Heart left ventricle (tissue), 16 donors: Measurements from ENCODE around the gene RPL29. TPM values are rescaled to one million over a fixed set of nuclear protein-coding genes. Genes with fewer than 3 reads are reported as not detected.

Experiments
- ATAC-seq, 4 donors: fragments of 200-7000 bp; cut with Tn5 transposase; one replicate each; pipeline ENCODE4 v1.9.1; 2020 to 2022; ENCODE audit warnings: moderate library complexity in 4 of 4, mild to moderate bottlenecking in 3 of 4, moderate number of reproducible peaks in 1 of 4
- DNase-seq, 5 donors: peaks; one replicate each; pipeline ENCODE4 v3.0.0-alpha.2; 2020
- H3K27ac ChIP-seq, 12 donors: fragments of 200-600 bp; sonication (generic) in 4 of 12; one replicate each; pipeline versions ENCODE4 v1.5.0 to v1.8.0; 2016 to 2022; ENCODE audit warnings: mild to moderate bottlenecking in 2 of 12
- H3K27me3 ChIP-seq, 9 donors: fragments of 200-600 bp; sonication (generic) in 2 of 9; one replicate each; pipeline versions ENCODE4 v1.5.1 to v1.8.0; 2016 to 2022; ENCODE audit warnings: mild to moderate bottlenecking in 3 of 9
- H3K36me3 ChIP-seq, 9 donors: fragments of 200-600 bp; sonication (generic) in 2 of 9; one replicate each; pipeline versions ENCODE4 v1.5.0 to v1.8.0; 2018 to 2022; ENCODE audit warnings: mild to moderate bottlenecking in 2 of 9
- H3K4me1 ChIP-seq, 12 donors: fragments of 200-600 bp; sonication (generic) in 4 of 12; one replicate each; pipeline versions ENCODE4 v1.5.0 to v1.8.0; 2016 to 2022; ENCODE audit warnings: mild to moderate bottlenecking in 3 of 12
- H3K4me3 ChIP-seq, 12 donors: fragments of 200-600 bp; sonication (generic) in 4 of 12; one replicate each; pipeline versions ENCODE4 v1.5.0 to v1.8.0; 2017 to 2022; ENCODE audit warnings: mild to moderate bottlenecking in 9 of 12, moderate library complexity in 4 of 12
- H3K9me3 ChIP-seq, 12 donors: fragments of 200-600 bp; sonication (generic) in 4 of 12; one replicate each; pipeline versions ENCODE4 v1.5.0 to v1.8.0; 2016 to 2022; ENCODE audit warnings: mild to moderate bottlenecking in 1 of 12
- CTCF ChIP-seq, 12 donors: fragments of 200-600 bp; sonication (generic) in 4 of 12; IDR thresholded peaks; one replicate each; pipeline versions ENCODE4 v1.5.0 to v1.8.0; 2018 to 2022; ENCODE audit warnings: antibody characterized with exemption in 12 of 12, mild to moderate bottlenecking in 5 of 12
- POLR2A ChIP-seq, 2 donors: fragments of 450-650 bp; IDR thresholded peaks; one replicate each; pipeline ENCODE4 v1.6.1; 2017; ENCODE audit warnings: antibody characterized with exemption in 2 of 2, mild to moderate bottlenecking in 2 of 2, moderate library complexity in 2 of 2
- WGBS, 4 donors: extraction: QIAGEN DNeasy Blood & Tissue Kit in 2 of 4; methylation state at CpG; one replicate each; pipeline versions ENCODE4 v1.1.5 to v1.1.7; 2013 to 2018; 5-methylcytosine and 5-hydroxymethylcytosine counted together
- intact Hi-C, 10 donors: fragments of 100-400 bp; cut with DNase I; formaldehyde crosslinking; loops; one replicate each; pipeline versions ENCODE4 v1.11.1 to v1.14.2; 2022
- polyA plus RNA-seq, 2 donors: library from polyadenylated mRNA; stranded (reverse); fragments of 200-250 nt; gene quantifications; one replicate each; pipeline ENCODE4 v1.2.3, GENCODE V29; 2013
- total RNA-seq, 9 donors: library from RNA; depleted of rRNA in 2 of 9; stranded (reverse); fragments of >200 nt in 2 of 9; fragmentation: NEBNext Ultra II Directional in 3 of 9; extraction: Animal tissue kit (Norgen Biotek cat#: 25700) in 3 of 9; gene quantifications; one replicate each; pipeline versions ENCODE4 v1.1.0 to v1.2.4, GENCODE V29; 2016 to 2023
- donor health status: ischemic (EF 13 %, LVEDD 7.1; RV severe dilation, severe dysfunction).
- donor health status: healthy with polysubstance abuse.
- donor health status: DM: no; HTN: yes; CAD: no.
- donor health status: DM: no; HTN: no; CAD: no.
- donor health status: ischemic (EF 25% LVEDD 6.9; RV normal size, moderate dysfunction).
- donor health status: ischemic (EF 25% LVEDD 5.7; RV mildly dilated, moderate dysfunction).
- donor health status: healthy.
- donor health status: DM: yes; HTN: yes; CAD: no.
- donor health status: ischemic (EF 35%, LVEDD 5.7; RV mildly dilated, moderate dysfunction).
- donor health status: nonischemic (EF 11% LVEDD 7.7; RV severe dilation, severe dysfunction).
- donor health status: DM: yes; HTN: yes; CAD: no.
- donor health status: PGD.
- donor health status: ischemic (EF 29% LVEDD 5.4; RV normal size, mild dysfunction).
- donor health status: nonischemic (EF 23%, LVEDD 6.1; RV moderate dilation, normal function).

The RPL29 gene
- total and polyA plus RNA-seq, 11 donors: 515 to 1,405 (median 731) TPM

GRCh38 chr3:51961011-51961410 is 34.7 kb downstream of the RPL29 start:
- WGBS, 4 donors: 93 to 95% (median 95%) methylated on average over 16 to 18 of the region's 18 CpGs
- no peaks in the 10 kb centered on the region for H3K9me3 ChIP-seq
- H3K27me3 ChIP-seq: peaks cover 0 to 9% (median 0%) of the 10 kb centered on the region in 9 donors
- intact Hi-C loops: loop anchor here in 1 of 10 donors (10.0 kb wide), 1 partner anchor 1606 kb away; the partner anchor contains the start of genes CYB561D2, NPRL2 and TMEM115
- no peak for ATAC-seq
- peaks cover 0 to 58% (median 41%) of the 10 kb centered on the region in 12 donors for H3K4me1 ChIP-seq
- no peak overlapping the region for H3K4me3 ChIP-seq
- H3K36me3 ChIP-seq: peaks cover 0 to 34% (median 22%) of the 10 kb centered on the region in 9 donors
- TF ChIP-seq CTCF (IDR thresholded peaks at IDR 0.05): no peak
- no peak for TF ChIP-seq POLR2A (IDR thresholded peaks at IDR 0.05)
- peak in 1 of 5 donors; percentile 62 for DNase-seq
- peak overlapping the region in 2 of 12 donors; percentile 79 to 80 for H3K27ac ChIP-seq

- H3K36me3 ChIP-seq: peaks cover 0 to 34% (median 22%) of the 10 kb centered on the region in 9 donors
- peaks cover 0 to 15% (median 0%) of the 10 kb centered on the region in 9 donors for H3K27me3 ChIP-seq
- H3K4me3 ChIP-seq: no peak overlapping the region
- ATAC-seq: no peak
- intact Hi-C loops: loop anchor here in 1 of 10 donors (10.0 kb wide), 1 partner anchor 1606 kb away; the partner anchor contains the start of genes CYB561D2, NPRL2 and TMEM115
- peaks cover 0 to 58% (median 37%) of the 10 kb centered on the region in 12 donors for H3K4me1 ChIP-seq
- TF ChIP-seq CTCF (IDR thresholded peaks at IDR 0.05) (no peak), POLR2A (IDR thresholded peaks at IDR 0.05) (no peak)
- DNase-seq: peak in 2 of 5 donors; percentile 17 to 55
- no peak overlapping the region for H3K27ac ChIP-seq
- H3K9me3 ChIP-seq: no peaks in the 10 kb centered on the region
- WGBS, 4 donors: 59 to 91% (median 86%) methylated on average over 3 to 10 of the region's 10 CpGs
Observed at GRCh38 chr3:51960386-51960785, 35.3 kb downstream of the RPL29 start.

- no peaks in the 10 kb centered on the region for H3K9me3 ChIP-seq
- peaks cover 0 to 56% (median 31%) of the 10 kb centered on the region in 12 donors for H3K4me1 ChIP-seq
- intact Hi-C loops: loop anchor here in 1 of 10 donors (10.0 kb wide), 1 partner anchor 1605 kb away; the partner anchor contains the start of genes CYB561D2, NPRL2 and TMEM115
- TF ChIP-seq CTCF (IDR thresholded peaks at IDR 0.05) (no peak), POLR2A (IDR thresholded peaks at IDR 0.05) (no peak)
- H3K27ac ChIP-seq: no peak overlapping the region
- no peak overlapping the region for H3K4me3 ChIP-seq
- ATAC-seq: no peak
- WGBS, 4 donors: 96 to 98% (median 97%) methylated on average over 7 of the region's 7 CpGs
- H3K36me3 ChIP-seq: peaks cover 0 to 34% (median 22%) of the 10 kb centered on the region in 9 donors
- H3K27me3 ChIP-seq: peaks cover 0 to 21% (median 0%) of the 10 kb centered on the region in 9 donors
- DNase-seq: peak in 2 of 5 donors; percentile 1 to 53
Observed at GRCh38 chr3:51959651-51960050, 36.0 kb downstream of the RPL29 start.

GRCh38 chr3:51958603-51959521 is 36.8 kb downstream of the RPL29 start:
- peak in 2 of 5 donors; percentile 18 to 49 for DNase-seq
- H3K27me3 ChIP-seq: peaks cover 0 to 21% (median 0%) of the 10 kb centered on the region in 9 donors
- H3K4me3 ChIP-seq: no peak overlapping the region
- no peak overlapping the region for H3K27ac ChIP-seq
- WGBS, 4 donors: 90 to 96% (median 94%) methylated on average over 13 to 20 of the region's 20 CpGs
- no peak for TF ChIP-seq CTCF (IDR thresholded peaks at IDR 0.05)
- no peak for TF ChIP-seq POLR2A (IDR thresholded peaks at IDR 0.05)
- peaks cover 0 to 34% (median 22%) of the 10 kb centered on the region in 9 donors for H3K36me3 ChIP-seq
- ATAC-seq: no peak
- no peaks in the 10 kb centered on the region for H3K9me3 ChIP-seq
- peaks cover 0 to 48% (median 28%) of the 10 kb centered on the region in 12 donors for H3K4me1 ChIP-seq
- intact Hi-C loops: no loop called here
